Duodenal mucosa (tissue), 2 donors: ENCODE measurements around the gene MPZL3.
A peak's percentile ranks its signal among the peaks of the same experiment; 100 is the strongest.

Experiments
- H3K27ac ChIP-seq: one replicate; pipeline ENCODE4 v1.7.0; 2013; ENCODE audit warnings: low read depth, low read length
- H3K27me3 ChIP-seq, 2 donors: one replicate each; pipeline ENCODE4 v1.7.0; 2013; ENCODE audit warnings: low read length in 2 of 2, control low read depth in 1 of 2; ENCODE audit not compliant: insufficient read depth in 2 of 2, control insufficient read depth in 1 of 2
- H3K36me3 ChIP-seq, 2 donors: one replicate each; pipeline ENCODE4 v1.7.0; 2013; ENCODE audit warnings: low read length in 2 of 2, control low read depth in 1 of 2; ENCODE audit not compliant: insufficient read depth in 2 of 2, control insufficient read depth in 1 of 2
- H3K4me1 ChIP-seq, 2 donors: one replicate each; pipeline ENCODE4 v1.7.0; 2013; ENCODE audit warnings: low read length in 2 of 2, control low read depth in 1 of 2; ENCODE audit not compliant: insufficient read depth in 2 of 2, control insufficient read depth in 1 of 2
- H3K4me3 ChIP-seq, 2 donors: one replicate each; pipeline ENCODE4 v1.7.0; 2013; ENCODE audit warnings: low read length in 2 of 2, low read depth in 1 of 2
- H3K9ac ChIP-seq, 2 donors: one replicate each; pipeline ENCODE4 v1.7.0; 2013; ENCODE audit warnings: low read length in 2 of 2, low read depth in 1 of 2
- H3K9me3 ChIP-seq, 2 donors: one replicate each; pipeline ENCODE4 v1.7.0; 2013; ENCODE audit warnings: low read length in 2 of 2, control low read depth in 1 of 2; ENCODE audit not compliant: control insufficient read depth in 1 of 2

Gene MPZL3

DNA sequence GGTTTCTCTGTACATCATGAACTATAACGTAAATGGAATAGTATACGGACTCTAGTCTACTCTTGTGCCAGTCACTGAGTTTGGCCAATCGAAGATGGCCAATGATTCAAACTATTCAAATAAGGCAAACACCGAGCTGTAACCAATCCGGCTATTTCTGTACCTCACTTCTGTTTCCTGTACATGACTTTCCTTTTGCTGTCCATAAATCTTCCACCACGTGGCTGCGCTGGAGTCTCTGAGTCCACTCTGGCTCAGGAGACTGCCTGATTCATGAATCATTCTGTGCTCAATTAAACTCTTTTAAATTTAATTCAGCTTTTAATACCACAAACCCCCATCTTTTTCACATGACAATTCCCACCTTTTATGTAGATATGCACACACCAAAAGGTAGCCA, 25.9 kb downstream of the MPZL3 start:
- peaks cover 3 to 7% of the 10 kb centered on the region in 2 donors for H3K36me3 ChIP-seq
- H3K4me1 ChIP-seq, result peaks cover 4 to 6% of the 10 kb centered on the region in 2 donors
- no peak overlapping the region for H3K9ac ChIP-seq
- H3K4me3 ChIP-seq, result no peak overlapping the region
- no peaks in the 10 kb centered on the region for H3K27me3 ChIP-seq
- H3K27ac ChIP-seq, result no peak overlapping the region
- no peaks in the 10 kb centered on the region for H3K9me3 ChIP-seq

DNA sequence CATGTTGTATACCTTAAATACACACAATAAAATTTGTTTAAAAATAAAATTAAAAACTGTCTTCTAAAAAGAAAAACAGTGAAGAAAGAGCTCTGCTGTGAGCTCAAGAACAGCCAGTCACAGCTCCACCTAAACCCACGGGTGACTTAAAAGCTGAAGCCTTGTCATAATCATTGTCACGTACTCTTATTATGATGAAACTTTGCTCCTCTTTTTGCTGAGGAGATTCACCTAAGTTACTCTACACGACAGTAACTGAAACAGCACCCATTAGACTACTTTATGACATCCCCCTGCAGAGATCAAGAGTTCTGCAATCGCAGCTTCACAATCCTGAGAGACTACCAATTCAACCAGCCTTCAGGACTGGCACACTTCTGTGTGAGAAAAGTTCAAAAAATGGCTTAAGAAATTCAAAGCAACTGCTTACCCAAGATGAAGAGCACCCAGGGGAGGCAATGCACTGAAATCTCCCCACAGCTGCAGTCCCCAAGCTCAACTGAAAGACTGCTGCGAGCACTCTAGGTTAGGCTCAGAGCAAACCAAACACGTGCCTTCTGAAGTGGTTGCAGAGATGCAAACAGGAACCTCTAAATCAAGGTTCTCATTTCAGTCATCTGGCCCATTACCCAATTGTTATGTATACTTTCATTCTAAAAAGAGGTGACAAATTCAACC, 27.5 kb downstream of the MPZL3 start, which contains the start of gene JAML:
JAML (minus strand) TSS at position 501 of the 678 bp plus-strand sequence. CDS start 10,145 bp downstream, outside the sequence.
- H3K4me3 ChIP-seq, result peak within 1 kb of the TSS; percentile 44 to 56
- H3K9ac ChIP-seq, result peak within 1 kb of the TSS; percentile 41 to 49
- peak within 1 kb of the TSS; percentile 61 for H3K27ac ChIP-seq
- peaks cover 0 to 4% of the 10 kb centered on the region in 2 donors for H3K4me1 ChIP-seq
- H3K27me3 ChIP-seq, result no peaks in the 10 kb centered on the region
- no peaks in the 10 kb centered on the region for H3K9me3 ChIP-seq
- peaks cover 0 to 1% of the 10 kb centered on the region in 2 donors for H3K36me3 ChIP-seq

DNA sequence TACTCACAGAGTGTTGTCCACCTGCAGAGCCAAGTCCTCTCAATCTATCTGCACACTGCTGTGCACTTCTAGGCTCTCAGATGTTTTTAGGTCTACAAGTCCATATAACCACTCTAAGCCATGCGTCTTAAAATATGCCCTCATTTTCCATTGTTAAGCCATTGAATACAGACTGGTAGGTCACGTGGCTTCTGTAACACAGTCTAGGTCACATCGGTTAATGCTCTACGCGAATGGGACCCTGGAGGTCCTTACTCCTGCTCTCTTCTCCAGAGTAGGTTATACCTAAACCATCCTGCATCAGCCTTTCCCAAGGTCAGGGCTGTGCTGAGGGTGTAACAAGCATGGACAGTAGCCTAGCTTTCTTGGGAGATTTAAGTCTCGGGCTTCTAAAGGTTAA, 28.2 kb downstream of the MPZL3 start:
- no peaks in the 10 kb centered on the region for H3K36me3 ChIP-seq
- H3K27me3 ChIP-seq, result no peaks in the 10 kb centered on the region
- peaks cover 0 to 4% of the 10 kb centered on the region in 2 donors for H3K4me1 ChIP-seq
- no peaks in the 10 kb centered on the region for H3K9me3 ChIP-seq
- peak overlapping the region; percentile 44 to 56 for H3K4me3 ChIP-seq
- peak overlapping the region; percentile 26 to 49 for H3K9ac ChIP-seq
- no peak overlapping the region for H3K27ac ChIP-seq

DNA sequence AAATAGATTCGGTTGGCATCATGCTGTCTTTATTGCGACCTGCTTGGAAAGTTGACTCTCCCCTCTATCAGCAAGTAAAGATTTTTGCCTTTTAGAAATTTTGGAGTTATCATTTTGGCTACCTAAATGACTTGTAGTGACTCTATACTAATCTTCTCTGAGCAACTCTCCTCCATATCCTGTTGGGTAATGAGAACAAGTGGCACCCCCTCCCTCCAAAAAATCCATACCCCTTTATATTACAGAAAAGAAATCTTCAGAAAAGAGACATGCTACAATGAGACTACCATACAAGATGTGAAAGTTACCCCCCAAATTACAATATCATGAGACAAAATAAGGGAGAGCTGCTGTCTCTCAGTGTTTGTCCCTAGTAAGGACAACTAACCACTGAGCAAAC, 28.6 kb downstream of the MPZL3 start:
- Histone ChIP-seq H3K27ac (no peak overlapping the region), H3K9ac (peak overlapping the region; percentile 26 to 49), H3K4me3 (peak overlapping the region; percentile 44 to 56), H3K9me3 (no peaks in the 10 kb centered on the region), H3K27me3 (no peaks in the 10 kb centered on the region), H3K4me1 (peaks cover 0 to 4% of the 10 kb centered on the region in 2 donors), H3K36me3 (no peaks in the 10 kb centered on the region)

DNA sequence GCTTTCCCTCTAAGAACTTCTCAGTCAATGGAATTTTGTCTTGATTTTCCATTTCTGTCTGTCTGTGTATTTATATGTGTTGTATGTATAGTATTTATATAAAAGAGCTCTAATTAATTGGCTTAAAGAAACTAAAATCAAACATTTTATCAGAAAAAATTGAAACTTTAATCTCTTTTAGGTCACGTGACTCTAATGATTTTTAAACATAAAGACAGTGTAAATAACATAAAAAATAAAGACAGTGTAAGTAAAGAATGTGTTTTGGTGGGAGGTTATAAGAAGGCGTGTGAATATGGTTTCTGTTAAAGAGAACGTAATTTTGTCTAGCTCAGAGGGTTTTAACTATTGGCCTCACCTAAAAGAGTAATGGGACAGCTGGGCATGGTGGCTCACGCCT, 29.7 kb downstream of the MPZL3 start:
- H3K4me1 ChIP-seq, result peaks cover 0 to 4% of the 10 kb centered on the region in 2 donors
- H3K9ac ChIP-seq, result no peak overlapping the region
- no peak overlapping the region for H3K4me3 ChIP-seq
- H3K36me3 ChIP-seq, result no peaks in the 10 kb centered on the region
- no peaks in the 10 kb centered on the region for H3K9me3 ChIP-seq
- no peak overlapping the region for H3K27ac ChIP-seq
- H3K27me3 ChIP-seq, result no peaks in the 10 kb centered on the region

DNA sequence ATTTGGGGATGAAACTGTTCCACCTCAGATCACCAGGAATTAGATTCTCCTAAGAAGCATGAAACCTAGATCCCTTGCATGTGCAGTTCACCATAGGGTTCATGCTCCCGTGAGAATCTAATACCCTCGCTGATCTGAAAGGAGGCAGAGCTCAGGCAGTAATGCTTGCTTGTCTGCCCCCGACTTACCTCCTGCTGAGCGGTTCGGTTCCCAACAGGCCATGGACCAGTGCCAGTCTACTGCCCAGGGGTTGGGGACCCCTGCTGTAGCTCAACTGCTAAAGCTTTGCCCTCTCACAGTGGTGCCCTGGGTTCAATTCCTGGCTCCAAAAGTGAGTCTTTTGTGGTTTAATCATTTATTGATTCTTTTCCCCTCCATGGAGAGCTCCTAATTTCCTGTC, 30.7 kb downstream of the MPZL3 start:
- no peaks in the 10 kb centered on the region for H3K27me3 ChIP-seq
- no peaks in the 10 kb centered on the region for H3K9me3 ChIP-seq
- peak overlapping the region; percentile 19 to 29 for H3K4me3 ChIP-seq
- peaks cover 0 to 4% of the 10 kb centered on the region in 2 donors for H3K4me1 ChIP-seq
- H3K36me3 ChIP-seq, result no peaks in the 10 kb centered on the region
- H3K9ac ChIP-seq, result peak overlapping the region in 1 of 2 donors; percentile 11
- H3K27ac ChIP-seq, result no peak overlapping the region

DNA sequence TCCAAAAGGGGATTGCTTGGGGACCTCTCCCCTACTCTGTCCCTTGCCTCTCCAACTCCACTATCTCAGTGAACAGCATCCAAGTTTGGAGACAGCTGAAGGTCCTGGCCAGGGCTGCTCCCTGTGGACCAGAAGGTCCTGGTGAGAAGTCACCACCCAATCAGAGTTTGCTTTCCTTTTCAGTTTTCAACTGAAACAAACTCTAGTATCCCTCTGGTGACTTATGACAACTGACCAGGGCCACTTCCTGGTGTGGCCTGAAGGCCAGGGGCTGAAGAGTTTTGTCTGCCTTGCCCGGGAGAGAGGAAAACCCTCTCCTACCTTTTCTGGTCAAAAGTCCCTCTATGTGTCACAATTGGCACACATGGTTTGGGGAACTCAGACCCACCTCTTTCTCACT, 32.4 kb downstream of the MPZL3 start:
- Histone ChIP-seq H3K9ac (no peak overlapping the region), H3K36me3 (no peaks in the 10 kb centered on the region), H3K27me3 (no peaks in the 10 kb centered on the region), H3K9me3 (no peaks in the 10 kb centered on the region), H3K27ac (no peak overlapping the region), H3K4me1 (peaks cover 4% of the 10 kb centered on the region in 2 donors), H3K4me3 (peak overlapping the region in 1 of 2 donors; percentile 1)

DNA sequence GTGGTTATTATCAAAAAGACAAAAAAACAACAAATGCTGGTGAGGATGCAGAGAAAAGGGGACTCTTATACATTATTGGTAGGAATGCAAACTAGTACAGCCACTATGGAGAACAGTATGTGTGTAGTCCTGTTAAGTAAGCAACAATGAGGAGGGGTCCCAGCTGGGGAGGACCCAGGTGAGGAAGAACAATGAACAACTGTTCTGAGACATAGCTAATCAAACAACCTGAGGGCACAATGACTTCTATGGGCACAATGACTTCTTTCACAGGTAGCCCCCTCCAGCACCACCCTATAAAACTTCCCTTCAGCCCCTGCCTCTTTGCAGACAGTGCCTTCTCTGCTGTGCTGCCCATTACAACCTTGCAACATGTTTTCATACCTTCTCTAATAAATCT, 32.9 kb downstream of the MPZL3 start:
- Histone ChIP-seq H3K9me3 (no peaks in the 10 kb centered on the region), H3K36me3 (no peaks in the 10 kb centered on the region), H3K4me3 (peak overlapping the region in 1 of 2 donors; percentile 1), H3K4me1 (peaks cover 9% of the 10 kb centered on the region in 2 donors), H3K27me3 (no peaks in the 10 kb centered on the region), H3K27ac (no peak overlapping the region), H3K9ac (no peak overlapping the region)

DNA sequence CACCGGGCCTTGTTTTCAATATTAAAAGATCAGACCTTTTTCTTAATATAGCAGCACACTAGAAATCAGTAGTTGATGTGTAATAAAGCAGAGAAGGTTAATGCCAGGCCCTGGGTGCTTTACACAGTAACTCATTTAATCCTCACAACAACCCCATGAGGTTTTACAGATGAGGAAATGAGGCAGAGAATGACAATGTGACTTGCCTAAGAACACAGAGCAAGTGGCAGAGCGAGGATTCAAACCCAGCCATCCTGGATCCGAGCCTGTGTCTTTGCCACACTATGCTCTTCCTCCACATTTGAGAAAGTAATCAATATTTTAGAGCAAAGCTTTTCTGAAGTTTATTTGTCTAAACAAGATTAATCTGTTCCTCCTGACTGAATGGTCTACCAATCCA, 34.6 kb downstream of the MPZL3 start:
- no peak overlapping the region for H3K27ac ChIP-seq

DNA sequence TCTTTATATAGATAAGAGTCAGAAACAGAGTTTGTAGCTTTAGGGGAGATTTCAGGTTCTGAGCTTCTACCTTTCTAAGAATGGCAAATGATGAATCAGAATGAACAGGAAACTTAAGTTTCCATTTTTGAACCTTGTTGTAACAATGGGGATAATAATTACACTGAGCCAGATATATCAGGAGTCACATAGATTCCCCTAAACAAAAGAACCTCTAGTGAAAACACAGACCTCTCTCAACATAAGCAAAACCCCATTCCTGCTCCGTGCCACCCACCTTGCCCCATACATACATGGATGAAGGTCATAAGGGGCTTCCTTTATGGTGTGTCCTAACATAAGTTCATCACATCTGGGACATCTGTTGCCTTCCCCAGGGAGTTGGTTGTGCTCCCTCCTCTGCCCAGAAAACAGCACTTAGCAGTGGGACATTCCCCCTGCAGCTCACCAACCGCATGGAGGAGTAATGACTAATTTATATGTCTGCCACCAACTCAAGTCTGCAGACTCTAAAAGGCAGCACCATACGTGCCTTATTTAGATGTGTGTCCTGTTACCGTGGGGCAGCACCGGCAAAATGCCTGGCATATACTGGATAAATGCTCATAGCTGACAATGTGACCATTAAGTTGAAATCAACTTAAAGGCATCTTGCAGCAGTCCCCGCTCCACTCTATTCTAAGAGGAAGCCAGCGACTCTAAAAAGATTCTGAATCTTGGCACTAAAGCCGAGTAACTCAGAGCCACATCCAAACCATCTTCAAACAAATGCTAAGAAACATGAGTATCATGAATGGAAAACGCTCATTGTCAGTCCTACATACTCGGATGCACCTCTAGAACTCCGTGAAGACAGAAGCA, 35.3 kb downstream of the MPZL3 start:
- Histone ChIP-seq H3K9ac (no peak overlapping the region), H3K9me3 (no peaks in the 10 kb centered on the region), H3K27ac (no peak overlapping the region), H3K36me3 (no peaks in the 10 kb centered on the region), H3K4me3 (peak overlapping the region; percentile 7 to 18), H3K27me3 (no peaks in the 10 kb centered on the region), H3K4me1 (peaks cover 30 to 32% of the 10 kb centered on the region in 2 donors)

More for the DNA sequence above, 34.6 kb downstream of the MPZL3 start:
- Histone ChIP-seq H3K4me3 (no peak overlapping the region), H3K27me3 (no peaks in the 10 kb centered on the region), H3K9me3 (no peaks in the 10 kb centered on the region), H3K9ac (no peak overlapping the region), H3K4me1 (peaks cover 23 to 25% of the 10 kb centered on the region in 2 donors), H3K36me3 (no peaks in the 10 kb centered on the region)
